HCT116 (cell line): ENCODE results near the gene ATXN7L1. TPM values are rescaled to one million over a fixed set of nuclear protein-coding genes. Genes with fewer than 3 reads are reported as not detected.

Source experiments
- ATAC-seq: fragments of 200-7000 bp; cut with Tn5 transposase; 2 replicates; pipeline ENCODE4 v1.9.1; 2020; ENCODE audit warnings: mild to moderate bottlenecking, moderate library complexity
- BruUV-seq: library from RNA; stranded (reverse); fragments of 400-500 nt; replicated peaks from 2 replicates; lab custom pipeline; 2021; lab: Mats Ljungman, UMichigan
- CTCF ChIA-PET: fragments of 300-600 bp; sonication (Branson Sonifier 250); formaldehyde crosslinking; loops from one replicate; lab custom pipeline; 2021; ENCODE audit warnings: antibody characterized with exemption; lab: Charles Lee
- POLR2A ChIA-PET: fragments of 300-600, 350-600 bp; sonication (Branson Sonifier 250); formaldehyde crosslinking; loops from one replicate; lab custom pipeline; 2021; ENCODE audit warnings: antibody characterized with exemption; lab: Charles Lee
- RAD21 ChIA-PET, 2 experiments: fragments of 300-600 bp; sonication (Branson Sonifier 250); formaldehyde crosslinking; loops; one replicate each; lab custom pipeline; 2023; ENCODE audit warnings: low total read pairs in 2 of 2; ENCODE audit not compliant: uncharacterized antibody in 2 of 2, unreplicated experiment in 2 of 2, low non-redundant PET in 1 of 2; lab: Charles Lee
- DNase-seq: peaks from one replicate; pipeline ENCODE4 v3.0.0-alpha.2; 2010; ENCODE audit warnings: low read depth, low spot score
- H2AFZ ChIP-seq: fragments of 200-600 bp; shearing (Covaris generic), sonication (generic); 2 replicates; pipeline ENCODE4 v1.6.1; 2017; ENCODE audit warnings: low read depth, mixed run types, mixed read lengths, antibody characterized with exemption, low read length; ENCODE audit not compliant: poor library complexity, severe bottlenecking
- H3K27ac ChIP-seq: 2 replicates; pipeline ENCODE4 v1.5.1; 2012; ENCODE audit warnings: low read depth, low read length
- H3K27me3 ChIP-seq: fragments of 200-600 bp; sonication (generic); 2 replicates; pipeline ENCODE4 v1.6.1; 2016; ENCODE audit warnings: mixed run types, low read length, mixed read lengths; ENCODE audit not compliant: insufficient read depth
- H3K36me3 ChIP-seq, 2 experiments: fragments of 200-500 bp in 1 of 2; fragments of 200-600 bp in 1 of 2; sonication (Bioruptor generic) in 1 of 2; sonication (generic) in 1 of 2; 2 replicates each; pipeline versions ENCODE4 v1.5.1 to v1.6.1; 2014 to 2016; ENCODE audit warnings: low read length in 2 of 2, inconsistent platforms in 1 of 2, mixed read lengths in 1 of 2, mixed run types in 1 of 2; ENCODE audit not compliant: insufficient read depth in 2 of 2, control insufficient read depth in 1 of 2
- H3K4me1 ChIP-seq, 2 experiments: fragments of 200-600 bp in 1 of 2; sonication (generic) in 1 of 2; 2 replicates each; pipeline versions ENCODE4 v1.5.1 to v1.6.1; 2012 to 2017; ENCODE audit warnings: low read length in 2 of 2, inconsistent platforms in 1 of 2, mild to moderate bottlenecking in 1 of 2, mixed read lengths in 1 of 2, mixed run types in 1 of 2, moderate library complexity in 1 of 2; ENCODE audit not compliant: insufficient read depth in 2 of 2, control insufficient read depth in 1 of 2
- H3K4me2 ChIP-seq: fragments of 200-600 bp; sonication (generic); 2 replicates; pipeline ENCODE4 v1.6.1; 2017; ENCODE audit warnings: mixed run types, low read length, mixed read lengths
- H3K4me3 ChIP-seq, 2 experiments: fragments of 200-600 bp in 1 of 2; sonication (generic) in 1 of 2; replicated peaks in 1 of 2; 2 replicates each; pipeline ENCODE4 v1.5.1; 2011 to 2016; ENCODE audit warnings: low read length in 2 of 2, control low read depth in 1 of 2, low read depth in 1 of 2, mild to moderate bottlenecking in 1 of 2, mixed read lengths in 1 of 2, mixed run types in 1 of 2
- H3K79me2 ChIP-seq: fragments of 200-600 bp; sonication (generic); 2 replicates; pipeline ENCODE4 v1.6.1; 2017; ENCODE audit warnings: mild to moderate bottlenecking, mixed run types, low read length, moderate library complexity, mixed read lengths; ENCODE audit not compliant: insufficient read depth
- H3K9ac ChIP-seq: fragments of 200-600 bp; sonication (generic); 2 replicates; pipeline ENCODE4 v1.6.1; 2016; ENCODE audit warnings: low read length, mixed read lengths
- H3K9me2 ChIP-seq: fragments of 200-600 bp; sonication (generic), shearing (Covaris generic); 2 replicates; pipeline ENCODE4 v1.6.1; 2017; ENCODE audit warnings: mixed run types, mild to moderate bottlenecking, moderate library complexity; ENCODE audit not compliant: insufficient read depth
- H3K9me3 ChIP-seq, 2 experiments: fragments of 200-500 bp in 1 of 2; fragments of 200-600 bp in 1 of 2; sonication (Bioruptor generic) in 1 of 2; sonication (generic) in 1 of 2; 2 replicates each; pipeline ENCODE4 v1.6.1; 2014 to 2017; ENCODE audit warnings: low read length in 2 of 2, mixed read lengths in 2 of 2, inconsistent platforms in 1 of 2, low read depth in 1 of 2, mild to moderate bottlenecking in 1 of 2, mixed run types in 1 of 2, moderate library complexity in 1 of 2; ENCODE audit not compliant: control insufficient read depth in 1 of 2, insufficient read depth in 1 of 2
- H4K20me1 ChIP-seq: fragments of 200-600 bp; sonication (generic), shearing (Covaris generic); 2 replicates; pipeline ENCODE4 v1.6.1; 2017; ENCODE audit warnings: mixed run types, mild to moderate bottlenecking, moderate library complexity; ENCODE audit not compliant: insufficient read depth
- ATF3 ChIP-seq: IDR thresholded peaks from 2 replicates; pipeline ENCODE4 v1.6.1; 2012
- CEBPB ChIP-seq: IDR thresholded peaks from 2 replicates; pipeline ENCODE4 v1.6.1; 2012; ENCODE audit warnings: low read depth
- EZH2 ChIP-seq: fragments of 200-600 bp; sonication (generic); IDR thresholded peaks from 2 replicates; pipeline ENCODE4 v1.6.1; 2017; ENCODE audit warnings: antibody characterized with exemption, mixed run types
- EZH2phosphoT487 ChIP-seq: fragments of 200-600 bp; IDR thresholded peaks from 2 replicates; pipeline ENCODE4 v1.6.1; 2018; ENCODE audit warnings: antibody characterized with exemption, borderline replicate concordance
- RAD21 ChIP-seq: IDR thresholded peaks from 2 replicates; pipeline ENCODE4 v1.6.1; 2012; ENCODE audit warnings: low read depth, mild to moderate bottlenecking
- REST ChIP-seq: IDR thresholded peaks from 2 replicates; pipeline ENCODE4 v1.6.1; 2012; ENCODE audit warnings: low read depth
- ZFX ChIP-seq: fragments of 450-650 bp; IDR thresholded peaks from 2 replicates; pipeline ENCODE4 v1.6.1; 2017
- intact Hi-C: fragments of 100-400 bp; cut with micrococcal nuclease; formaldehyde crosslinking; loops from 2 replicates; pipeline ENCODE4 v1.10.0; 2022
- total RNA-seq: library from RNA; stranded (reverse); gene quantifications from one replicate; pipeline ENCODE4 v1.2.1, GENCODE V29; 2021; ENCODE audit not compliant: unreplicated experiment

ATXN7L1 gene
- total RNA-seq, 1 experiment from 2014 or later: 11.5 TPM

GRCh38 chr7:105890290-105890997, 14.0 kb upstream of the ATXN7L1 start:
- H4K20me1 ChIP-seq: 0 out of 2 replicates have a peak, but pooled peaks cover 3% of the 10 kb centered on the region
- no peak overlapping the region for H3K4me2 ChIP-seq
- ChIA-PET POLR2A (no interaction called here), CTCF (no interaction called here)
- BruUV-seq: no TSS peak
- H3K27me3 ChIP-seq: no peaks in the 10 kb centered on the region
- no peak for ATAC-seq
- intact Hi-C loops: no loop called here
- no peaks in the 10 kb centered on the region; a peak in 1 of 4 replicates for H3K36me3 ChIP-seq
- no peak for TF ChIP-seq RAD21
- TF ChIP-seq CEBPB: no peak
- no peak for TF ChIP-seq ZFX
- TF ChIP-seq REST: no peak
- TF ChIP-seq EZH2: no peak
- TF ChIP-seq EZH2phosphoT487: no peak
- TF ChIP-seq ATF3: no peak
- TF ChIP-seq, all 23 proteins: peak for 0
- Histone ChIP-seq H3K4me1 (peaks cover 0 to 5% of the 10 kb centered on the region in 2 experiments; a peak in 2 of 4 replicates), H2AFZ (no peak overlapping the region), H3K9me3 (no peaks in the 10 kb centered on the region), H3K9ac (no peak overlapping the region), H3K9me2 (no peaks in the 10 kb centered on the region), H3K27ac (no peak overlapping the region), H3K4me3 (no peak overlapping the region), H3K79me2 (0 out of 2 replicates have a peak, but pooled peaks cover 10% of the 10 kb centered on the region)
- no peak for DNase-seq
- RAD21 ChIA-PET: no interaction called here
